SK-N-SH (cell line): ENCODE results near the gene GALNT11. TPM values are rescaled to one million over a fixed set of nuclear protein-coding genes. Genes with fewer than 3 reads are reported as not detected.
"Not testable (repeated sequence)": the region's sequence is repeated elsewhere in the genome, so short reads cannot be mapped to it uniquely, and the experiment has no call there.

Source experiments
- CTCF ChIA-PET: fragments of 300-600, 350-600 bp; formaldehyde crosslinking; extraction: SDS; loops from one replicate; lab custom pipeline; 2021; lab: Yijun Ruan, JAX
- POLR2A ChIA-PET: fragments of 350-600 bp; sonication (Branson Sonifier 250); formaldehyde crosslinking; extraction: SDS; loops from one replicate; lab custom pipeline; 2020; ENCODE audit warnings: antibody characterized with exemption, inconsistent platforms; lab: Yijun Ruan, JAX
- DNase-seq: peaks from one replicate; pipeline ENCODE4 v3.0.0; 2012
- H2AFZ ChIP-seq: fragments of 200-600 bp; sonication (generic); 2 replicates; pipeline ENCODE4 v1.8.1; 2016; ENCODE audit warnings: antibody characterized with exemption, mild to moderate bottlenecking, low read depth
- H3F3A ChIP-seq: fragments of 200-600 bp; sonication (generic); replicated peaks from 2 replicates; pipeline ENCODE3; 2016; ENCODE audit warnings: antibody characterized with exemption, mild to moderate bottlenecking; ENCODE audit not compliant: insufficient read depth
- H3K27ac ChIP-seq, 2 experiments: fragments of 200-500 bp in 1 of 2; fragments of 200-600 bp in 1 of 2; sonication (Bioruptor generic) in 1 of 2; sonication (generic), shearing (Covaris generic) in 1 of 2; 2 replicates each; pipeline versions ENCODE4 v1.5.1 to v1.6.1; 2014 to 2016; ENCODE audit warnings: low read depth in 2 of 2, inconsistent platforms in 1 of 2, low read length in 1 of 2, mild to moderate bottlenecking in 1 of 2, mixed read lengths in 1 of 2
- H3K27me3 ChIP-seq: fragments of 200-600 bp; sonication (generic), shearing (Covaris generic); 2 replicates; pipeline ENCODE4 v1.6.1; 2016; ENCODE audit warnings: mixed run types; ENCODE audit not compliant: insufficient read depth
- H3K36me3 ChIP-seq, 2 experiments: fragments of 200-500 bp in 1 of 2; fragments of 200-600 bp in 1 of 2; sonication (Bioruptor generic) in 1 of 2; sonication (generic) in 1 of 2; replicated peaks in 1 of 2; 2 replicates each; pipeline versions ENCODE3 to v1.5.1; 2014 to 2016; ENCODE audit warnings: low read length in 1 of 2, mild to moderate bottlenecking in 1 of 2; ENCODE audit not compliant: insufficient read depth in 2 of 2, control insufficient read depth in 1 of 2
- H3K4me1 ChIP-seq, 2 experiments: fragments of 200-500 bp in 1 of 2; fragments of 200-600 bp in 1 of 2; sonication (Bioruptor generic) in 1 of 2; sonication (generic), shearing (Covaris generic) in 1 of 2; 2 replicates each; pipeline versions ENCODE4 v1.5.1 to v1.6.1; 2014 to 2016; ENCODE audit warnings: low read depth in 1 of 2, low read length in 1 of 2, mixed run types in 1 of 2; ENCODE audit not compliant: insufficient read depth in 2 of 2, control insufficient read depth in 1 of 2
- H3K4me2 ChIP-seq: fragments of 200-600 bp; sonication (generic), shearing (Covaris generic); 2 replicates; pipeline ENCODE4 v1.6.1; 2017; ENCODE audit warnings: mixed run types
- H3K4me3 ChIP-seq, 2 experiments: fragments of 200-500 bp in 1 of 2; fragments of 200-600 bp in 1 of 2; sonication (Bioruptor generic) in 1 of 2; sonication (generic), shearing (Covaris generic) in 1 of 2; 2 replicates each; pipeline versions ENCODE4 v1.5.1 to v1.8.1; 2014 to 2016; ENCODE audit warnings: low read depth in 2 of 2, inconsistent platforms in 1 of 2, low read length in 1 of 2, mild to moderate bottlenecking in 1 of 2, mixed read lengths in 1 of 2, moderate library complexity in 1 of 2
- H3K79me2 ChIP-seq: fragments of 200-600 bp; sonication (generic); 2 replicates; pipeline ENCODE4 v1.8.1; 2017; ENCODE audit warnings: mild to moderate bottlenecking; ENCODE audit not compliant: insufficient read depth
- H3K9ac ChIP-seq: fragments of 200-600 bp; sonication (generic); 2 replicates; pipeline ENCODE4 v1.6.1; 2017; ENCODE audit warnings: mixed run types
- H3K9me2 ChIP-seq: fragments of 200-600 bp; sonication (generic); 2 replicates; pipeline ENCODE4 v1.6.1; 2017; ENCODE audit warnings: mixed run types
- H3K9me3 ChIP-seq: fragments of 200-600 bp; sonication (generic); 2 replicates; pipeline ENCODE4 v1.6.1; 2017; ENCODE audit warnings: mixed run types, mild to moderate bottlenecking, moderate library complexity
- H4K20me1 ChIP-seq: fragments of 200-600 bp; sonication (generic); 2 replicates; pipeline ENCODE4 v1.6.1; 2017; ENCODE audit warnings: mild to moderate bottlenecking, mixed run types; ENCODE audit not compliant: insufficient read depth
- CHD2 ChIP-seq: fragments of 150-350 bp; IDR thresholded peaks from 2 replicates; pipeline ENCODE4 v1.6.1; 2018; ENCODE audit warnings: low read length; ENCODE audit not compliant: partially characterized antibody
- EZH2phosphoT487 ChIP-seq: fragments of 200-600 bp; sonication (generic); IDR thresholded peaks from 2 replicates; pipeline ENCODE4 v1.6.1; 2017; ENCODE audit warnings: low read depth, mixed run types, mild to moderate bottlenecking, antibody characterized with exemption, moderate library complexity, borderline replicate concordance
- FOSL2 ChIP-seq: IDR thresholded peaks from 2 replicates; pipeline ENCODE4 v1.4.0; 2012; ENCODE audit warnings: low read depth, mild to moderate bottlenecking, moderate library complexity, borderline replicate concordance
- MAX ChIP-seq: IDR thresholded peaks from 2 replicates; pipeline ENCODE4 v1.4.0; 2012; ENCODE audit warnings: low read depth
- NFIC ChIP-seq: IDR thresholded peaks from 2 replicates; pipeline ENCODE4 v1.4.0; 2012; ENCODE audit warnings: borderline replicate concordance
- RCOR1 ChIP-seq: fragments of 150-350 bp; IDR thresholded peaks from 2 replicates; pipeline ENCODE4 v1.6.1; 2017; ENCODE audit warnings: antibody characterized with exemption, low read length
- RFX5 ChIP-seq: IDR thresholded peaks from 2 replicates; pipeline ENCODE4 v1.6.1; 2012; ENCODE audit warnings: mild to moderate bottlenecking, improper control_type of control experiment, low read length
- RXRA ChIP-seq: IDR thresholded peaks from 2 replicates; pipeline ENCODE4 v1.4.0; 2012; ENCODE audit warnings: low read depth, mild to moderate bottlenecking, borderline replicate concordance
- TEAD4 ChIP-seq: IDR thresholded peaks from 2 replicates; pipeline ENCODE4 v1.4.0; 2012; ENCODE audit warnings: mild to moderate bottlenecking, borderline replicate concordance; ENCODE audit not compliant: insufficient read depth
- ZBTB33 ChIP-seq: IDR thresholded peaks from 2 replicates; pipeline ENCODE4 v1.4.0; 2012; ENCODE audit warnings: low read depth, borderline replicate concordance
- WGBS: methylation state at CpG from one replicate; pipeline ENCODE4 v1.1.6; 2017; ENCODE audit warnings: low lambda C conversion rate; 5-methylcytosine and 5-hydroxymethylcytosine counted together
- polyA plus RNA-seq, 3 experiments: library from polyadenylated mRNA; depleted of rRNA; stranded (reverse); fragments of >200 nt; gene quantifications; 2 replicates each; pipeline ENCODE4 v1.2.3, GENCODE V29; 2012
- TF ChIP-seq, protein P1 (sequence below): fragments of 200-600 bp; sonication (generic); IDR thresholded peaks from 2 replicates; pipeline ENCODE4 v1.6.1; 2017; ENCODE audit warnings: antibody characterized with exemption, mild to moderate bottlenecking, moderate library complexity

GALNT11 gene
- polyA plus RNA-seq, 1 of the 3 experiments (the other 2 are of a cell fraction) = 70.0 TPM

DNA sequence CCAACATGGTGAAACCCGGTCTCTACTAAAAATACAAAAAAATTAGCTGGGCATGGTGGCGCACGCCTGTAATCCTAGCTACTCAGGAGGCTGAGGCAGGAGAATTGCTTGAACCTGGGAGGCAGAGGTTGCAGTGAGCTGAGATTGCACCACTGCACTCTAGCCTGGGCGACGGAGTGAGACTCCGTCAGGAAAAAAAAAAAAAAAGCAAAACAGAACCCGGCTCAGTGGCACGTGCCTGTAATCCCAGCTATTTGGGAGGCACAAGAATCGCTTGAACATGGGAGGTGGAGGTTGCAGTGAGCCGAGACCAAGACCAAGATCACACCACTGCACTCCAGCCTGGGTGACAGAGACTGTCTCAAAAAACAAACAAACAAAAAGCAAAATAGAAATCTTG is 3.7 kb upstream of the GALNT11 start:
- H3K9me3 ChIP-seq, H3K36me3 ChIP-seq, H2AFZ ChIP-seq, H3K4me2 ChIP-seq, H3K9me2 ChIP-seq, H3K79me2 ChIP-seq, DNase-seq, H3K9ac ChIP-seq, H3K4me1 ChIP-seq, H3F3A ChIP-seq, POLR2A ChIA-PET, H3K4me3 ChIP-seq, H4K20me1 ChIP-seq, H3K27ac ChIP-seq: not testable (repeated sequence)
- 74% methylated on average over 10 of the region's 10 CpGs for WGBS
- 0 out of 2 replicates have a peak, but pooled peaks cover 14% of the 10 kb centered on the region for H3K27me3 ChIP-seq
- CTCF ChIA-PET = interaction anchor here (1.0 kb wide), 1 partner anchor 239 kb away, joined by 3 read pairs; no protein-coding TSS in a partner anchor

DNA sequence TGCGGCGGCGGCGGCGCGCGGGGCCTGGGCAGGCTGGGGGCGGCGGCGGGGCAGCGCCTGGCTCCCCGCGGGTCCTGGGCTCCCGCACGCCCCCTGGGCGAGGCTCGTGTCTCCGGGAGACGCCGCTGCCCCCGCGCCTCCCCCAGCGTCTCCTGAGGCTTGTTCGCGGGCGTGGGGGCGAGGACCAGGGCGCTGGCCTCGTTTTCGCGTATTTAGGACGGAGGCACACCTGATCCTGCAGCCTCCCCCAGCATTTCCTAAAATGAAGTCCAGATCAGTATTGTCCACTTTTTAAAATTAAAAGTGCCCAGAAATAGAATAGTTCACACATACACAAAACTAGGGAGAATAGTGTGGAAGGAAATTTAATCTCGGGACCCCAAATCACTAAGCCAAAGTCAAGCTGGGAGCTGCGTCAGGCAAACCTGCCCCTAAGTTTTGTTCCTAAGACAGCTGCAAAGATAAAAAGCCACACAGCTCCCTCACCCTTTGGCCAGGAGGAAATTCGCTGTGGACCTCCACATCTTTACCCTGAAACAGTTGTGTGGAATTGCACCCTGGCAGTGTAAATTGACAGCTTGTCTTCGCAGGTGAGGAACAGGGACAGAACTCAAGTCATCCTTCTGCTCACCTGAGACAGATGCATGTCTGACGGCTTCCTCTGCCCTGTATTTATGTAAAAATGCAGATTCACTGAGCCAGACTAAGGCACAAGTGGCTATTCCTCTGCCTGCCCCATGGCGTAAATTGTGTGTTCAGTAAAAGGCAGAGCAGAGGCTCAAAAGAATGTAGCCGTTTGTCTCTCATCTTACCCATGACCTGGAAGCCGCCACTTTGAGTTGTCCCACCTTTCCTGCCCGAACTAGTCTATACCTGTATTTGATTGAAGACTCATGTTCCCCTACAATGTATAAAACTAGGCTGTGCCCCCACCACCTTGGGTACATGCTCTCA is 740 bp downstream of the GALNT11 start:
- Histone ChIP-seq H3K9me2 (no peaks in the 10 kb centered on the region), H3K9ac (peak overlapping the region; percentile 66), H2AFZ (peak overlapping the region; percentile 92), H3K4me2 (peak overlapping the region; percentile 75), H3F3A (no peaks in the 10 kb centered on the region), H3K27ac (peak overlapping the region; percentile 43 to 84; a peak in 3 of 4 replicates), H3K79me2 (peaks cover 19% of the 10 kb centered on the region), H3K36me3 (peaks cover 8% of the 10 kb centered on the region in 2 experiments), H4K20me1 (no peaks in the 10 kb centered on the region), H3K4me1 (peaks cover 0 to 10% of the 10 kb centered on the region in 2 experiments; a peak in 1 of 4 replicates), H3K4me3 (peak overlapping the region; percentile 81 to 91), H3K9me3 (no peaks in the 10 kb centered on the region), H3K27me3 (0 out of 2 replicates have a peak, but pooled peaks cover 7% of the 10 kb centered on the region)
- CTCF ChIA-PET = interaction anchor here (0.6 to 1.5 kb wide), 9 partner anchors 13 to 149 kb away, joined by 3 to 6 read pairs (median 3); partner anchors contain the start of gene PRKAG2
- TF ChIP-seq NFIC = no peak
- TF ChIP-seq CHD2 = no peak
- TF ChIP-seq EZH2phosphoT487 = no peak
- no peak for TF ChIP-seq RFX5
- TF ChIP-seq ZBTB33 = no peak
- no peak for TF ChIP-seq MAX
- TF ChIP-seq, protein P1, sequence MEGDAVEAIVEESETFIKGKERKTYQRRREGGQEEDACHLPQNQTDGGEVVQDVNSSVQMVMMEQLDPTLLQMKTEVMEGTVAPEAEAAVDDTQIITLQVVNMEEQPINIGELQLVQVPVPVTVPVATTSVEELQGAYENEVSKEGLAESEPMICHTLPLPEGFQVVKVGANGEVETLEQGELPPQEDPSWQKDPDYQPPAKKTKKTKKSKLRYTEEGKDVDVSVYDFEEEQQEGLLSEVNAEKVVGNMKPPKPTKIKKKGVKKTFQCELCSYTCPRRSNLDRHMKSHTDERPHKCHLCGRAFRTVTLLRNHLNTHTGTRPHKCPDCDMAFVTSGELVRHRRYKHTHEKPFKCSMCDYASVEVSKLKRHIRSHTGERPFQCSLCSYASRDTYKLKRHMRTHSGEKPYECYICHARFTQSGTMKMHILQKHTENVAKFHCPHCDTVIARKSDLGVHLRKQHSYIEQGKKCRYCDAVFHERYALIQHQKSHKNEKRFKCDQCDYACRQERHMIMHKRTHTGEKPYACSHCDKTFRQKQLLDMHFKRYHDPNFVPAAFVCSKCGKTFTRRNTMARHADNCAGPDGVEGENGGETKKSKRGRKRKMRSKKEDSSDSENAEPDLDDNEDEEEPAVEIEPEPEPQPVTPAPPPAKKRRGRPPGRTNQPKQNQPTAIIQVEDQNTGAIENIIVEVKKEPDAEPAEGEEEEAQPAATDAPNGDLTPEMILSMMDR = no peak; the same call in 1 of the 2 replicates
- TF ChIP-seq TEAD4 = no peak
- TF ChIP-seq RCOR1 = no peak
- TF ChIP-seq FOSL2 = no peak
- no peak for TF ChIP-seq RXRA
- POLR2A ChIA-PET = interaction anchor here (0.6 kb wide), 1 partner anchor 123 kb away, joined by 3 read pairs; no protein-coding TSS in a partner anchor
- 36% methylated on average over 18 of the region's 41 CpGs for WGBS
- no peak for DNase-seq

- H3K4me3 ChIP-seq, DNase-seq, H3F3A ChIP-seq, H3K27ac ChIP-seq, H3K9ac ChIP-seq, H3K4me1 ChIP-seq, H3K36me3 ChIP-seq, H3K9me2 ChIP-seq, H3K4me2 ChIP-seq, H3K27me3 ChIP-seq, H4K20me1 ChIP-seq, H2AFZ ChIP-seq, POLR2A ChIA-PET, H3K9me3 ChIP-seq: not testable (repeated sequence)
- 97% methylated on average over 20 of the region's 20 CpGs for WGBS
- H3K79me2 ChIP-seq = peaks cover 19% of the 10 kb centered on the region
- CTCF ChIA-PET = interaction anchor here (1.6 to 1.8 kb wide), 2 partner anchors 49 to 245 kb away, joined by 3 to 5 read pairs; no protein-coding TSS in a partner anchor
Observed at GRCh38 chr7:152027491-152028365, 2.3 kb downstream of the GALNT11 start.
